ENCODE results near the gene CHI3L2. TPM values are rescaled to one million over a fixed set of nuclear protein-coding genes. Genes with fewer than 3 reads are reported as not detected.

CHI3L2 gene
- total RNA-seq, 1 donor from 2014 or later, result 50.3 TPM

GRCh38 chr1:111269825-111270406 is 42.4 kb downstream of the CHI3L2 start:
- no peak for ATAC-seq
- Histone ChIP-seq H3K9me3 (no peaks in the 10 kb centered on the region), H3K4me1 (no peaks in the 10 kb centered on the region), H3K4me3 (no peak overlapping the region), H3K27ac (no peak overlapping the region), H3K27me3 (peaks cover 14% of the 10 kb centered on the region), H3K36me3 (no peaks in the 10 kb centered on the region)
- intact Hi-C loops (cut with DNase I), result no loop called here
- DNase-seq, result no peak
- TF ChIP-seq CTCF (IDR thresholded peaks at IDR 0.05), result no peak

- TF ChIP-seq CTCF (IDR thresholded peaks at IDR 0.05), result no peak
- Histone ChIP-seq H3K9me3 (no peaks in the 10 kb centered on the region), H3K27ac (no peak overlapping the region), H3K4me3 (peak overlapping the region; percentile 22), H3K4me1 (no peaks in the 10 kb centered on the region), H3K36me3 (no peaks in the 10 kb centered on the region), H3K27me3 (peaks cover 14% of the 10 kb centered on the region)
- peak; percentile 53 for ATAC-seq
- intact Hi-C loops (cut with DNase I), result no loop called here
- DNase-seq, result peak; percentile 64
These were observed 43.4 kb downstream of the CHI3L2 start for GRCh38 chr1:111270771-111271463.

- ATAC-seq (no peak), DNase-seq (no peak)
- H3K27me3 ChIP-seq, result peaks cover 14% of the 10 kb centered on the region
- no peak overlapping the region for H3K4me3 ChIP-seq
- no peaks in the 10 kb centered on the region for H3K36me3 ChIP-seq
- no peak overlapping the region for H3K27ac ChIP-seq
- H3K9me3 ChIP-seq, result no peaks in the 10 kb centered on the region
- TF ChIP-seq CTCF (IDR thresholded peaks at IDR 0.05), result no peak
- H3K4me1 ChIP-seq, result no peaks in the 10 kb centered on the region
- intact Hi-C loops (cut with DNase I), result no loop called here
These were observed 43.9 kb downstream of the CHI3L2 start for GRCh38 chr1:111271464-111271801.

- H3K4me3 ChIP-seq, result no peak overlapping the region
- peaks cover 14% of the 10 kb centered on the region for H3K27me3 ChIP-seq
- no peak for TF ChIP-seq CTCF (IDR thresholded peaks at IDR 0.05)
- H3K4me1 ChIP-seq, result no peaks in the 10 kb centered on the region
- no peak overlapping the region for H3K27ac ChIP-seq
- intact Hi-C loops (cut with DNase I), result no loop called here
- H3K36me3 ChIP-seq, result no peaks in the 10 kb centered on the region
- ATAC-seq, result no peak
- no peaks in the 10 kb centered on the region for H3K9me3 ChIP-seq
- DNase-seq, result no peak
These were observed 44.6 kb downstream of the CHI3L2 start for GRCh38 chr1:111272081-111272480.

DNA sequence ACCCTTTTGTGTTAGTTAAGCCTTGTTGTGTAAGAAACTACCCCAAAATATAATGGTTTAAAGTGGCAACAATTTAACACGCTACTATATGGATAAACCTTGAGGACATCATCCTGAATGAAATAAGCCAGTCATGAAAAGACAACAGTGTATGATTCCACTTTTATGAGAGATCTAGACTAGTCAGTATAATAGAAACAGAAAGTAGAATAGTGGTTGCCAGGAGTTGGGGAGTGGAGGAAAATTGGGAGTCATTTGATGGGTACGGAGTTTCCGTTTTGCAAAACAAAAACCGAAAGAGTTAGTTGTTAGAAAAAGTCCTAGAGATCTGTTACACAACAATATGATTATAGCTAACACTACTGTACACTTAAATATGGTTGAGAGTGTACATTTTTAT is 47.1 kb downstream of the CHI3L2 start:
- TF ChIP-seq CTCF (IDR thresholded peaks at IDR 0.05), result no peak
- no peaks in the 10 kb centered on the region for H3K36me3 ChIP-seq
- intact Hi-C loops (cut with DNase I), result no loop called here
- H3K9me3 ChIP-seq, result no peaks in the 10 kb centered on the region
- no peaks in the 10 kb centered on the region for H3K4me1 ChIP-seq
- peaks cover 14% of the 10 kb centered on the region for H3K27me3 ChIP-seq
- H3K4me3 ChIP-seq, result no peak overlapping the region
- no peak for ATAC-seq
- DNase-seq, result no peak
- no peak overlapping the region for H3K27ac ChIP-seq

Data from upper lobe of right lung (tissue), 1 donor.